GM23338 (cell line): ENCODE results near the gene CEPT1. TPM values are rescaled to one million over a fixed set of nuclear protein-coding genes. Genes with fewer than 3 reads are reported as not detected.

Experiments used
- ATAC-seq: fragments of 200-7000 bp; cut with Tn5 transposase; 3 replicates; pipeline ENCODE4 v1.9.1; 2020
- DNase-seq: peaks from one replicate; pipeline ENCODE4 v3.0.0-alpha.2; 2015; ENCODE audit warnings: low spot score
- H2AFZ ChIP-seq: fragments of 200-600 bp; sonication (generic); 2 replicates; pipeline ENCODE4 v1.8.0; 2016; ENCODE audit warnings: antibody characterized with exemption, mild to moderate bottlenecking, moderate library complexity
- H3F3A ChIP-seq: fragments of 200-600 bp; sonication (generic); replicated peaks from 2 replicates; pipeline ENCODE4 v1.8.0; 2017; ENCODE audit warnings: antibody characterized with exemption, mixed run types, low read depth
- H3K27ac ChIP-seq: fragments of 200-600 bp; sonication (generic); 2 replicates; pipeline ENCODE4 v1.6.1; 2016; ENCODE audit warnings: low read depth
- H3K27me3 ChIP-seq: fragments of 200-600 bp; sonication (generic); 2 replicates; pipeline ENCODE4 v1.8.0; 2016; ENCODE audit warnings: mild to moderate bottlenecking, mixed run types, moderate library complexity; ENCODE audit not compliant: insufficient read depth
- H3K36me3 ChIP-seq: fragments of 200-600 bp; sonication (generic); 2 replicates; pipeline ENCODE4 v1.8.0; 2016; ENCODE audit warnings: mild to moderate bottlenecking; ENCODE audit not compliant: insufficient read depth
- H3K4me1 ChIP-seq: fragments of 200-600 bp; sonication (generic); 2 replicates; pipeline ENCODE4 v1.8.0; 2016; ENCODE audit warnings: mild to moderate bottlenecking, moderate library complexity; ENCODE audit not compliant: insufficient read depth
- H3K4me2 ChIP-seq: fragments of 200-600 bp; sonication (generic); 2 replicates; pipeline ENCODE4 v1.7.1; 2017; ENCODE audit warnings: mixed run types
- H3K4me3 ChIP-seq: fragments of 200-600 bp; sonication (generic); 2 replicates; pipeline ENCODE4 v1.6.1; 2016; ENCODE audit warnings: mixed run types
- H3K79me2 ChIP-seq: fragments of 200-600 bp; sonication (generic); replicated peaks from 2 replicates; pipeline ENCODE4 v1.8.0; 2017; ENCODE audit warnings: mild to moderate bottlenecking; ENCODE audit not compliant: insufficient read depth
- H3K9me2 ChIP-seq: fragments of 200-600 bp; sonication (generic); 2 replicates; pipeline ENCODE4 v1.8.0; 2017; ENCODE audit not compliant: insufficient read depth
- H4K20me1 ChIP-seq: fragments of 200-600 bp; sonication (generic); replicated peaks from 2 replicates; pipeline ENCODE4 v1.8.0; 2017; ENCODE audit warnings: mild to moderate bottlenecking; ENCODE audit not compliant: insufficient read depth
- H3K27ac Mint-ChIP-seq: 2 replicates; pipeline ENCODE4 v1.8.0; 2020; ENCODE audit warnings: inconsistent platforms, mild to moderate bottlenecking, moderate library complexity, mixed read lengths
- H3K27me3 Mint-ChIP-seq: 3 replicates; pipeline ENCODE4 v1.8.0; 2022; ENCODE audit warnings: low read depth, mild to moderate bottlenecking, moderate library complexity, mixed read lengths, inconsistent platforms; ENCODE audit not compliant: insufficient read depth, poor library complexity
- H3K36me3 Mint-ChIP-seq: 3 replicates; pipeline ENCODE4 v1.8.0; 2021; ENCODE audit warnings: low read depth, mild to moderate bottlenecking, inconsistent platforms, moderate library complexity, mixed read lengths
- H3K4me1 Mint-ChIP-seq: 3 replicates; pipeline ENCODE4 v1.8.0; 2020; ENCODE audit warnings: mild to moderate bottlenecking, inconsistent platforms, mixed read lengths
- H3K4me3 Mint-ChIP-seq: 3 replicates; pipeline ENCODE4 v1.8.0; 2021; ENCODE audit warnings: moderate library complexity, mild to moderate bottlenecking, inconsistent platforms, mixed read lengths
- H3K9me3 Mint-ChIP-seq: 3 replicates; pipeline ENCODE4 v1.8.0; 2020; ENCODE audit warnings: moderate library complexity, mild to moderate bottlenecking, inconsistent platforms, mixed read lengths
- EZH2 ChIP-seq: fragments of 200-600 bp; sonication (generic); IDR thresholded peaks from one replicate; pipeline ENCODE4 v1.8.0; 2017; ENCODE audit warnings: antibody characterized with exemption, mild to moderate bottlenecking, low read depth; ENCODE audit not compliant: unreplicated experiment
- EZH2phosphoT487 ChIP-seq: fragments of 200-600 bp; sonication (generic); IDR thresholded peaks from one replicate; pipeline ENCODE4 v1.8.1; 2018; ENCODE audit warnings: antibody characterized with exemption; ENCODE audit not compliant: unreplicated experiment
- JUNB ChIP-seq: IDR thresholded peaks from one replicate; pipeline ENCODE4 v1.6.1; 2016; ENCODE audit warnings: antibody characterized with exemption; ENCODE audit not compliant: unreplicated experiment
- NANOG ChIP-seq: IDR thresholded peaks from 2 replicates; pipeline ENCODE4 v1.6.1; 2016; ENCODE audit warnings: antibody characterized with exemption, borderline replicate concordance
- STAT1 ChIP-seq: IDR thresholded peaks from one replicate; pipeline ENCODE4 v1.6.1; 2016; ENCODE audit warnings: antibody characterized with exemption; ENCODE audit not compliant: unreplicated experiment
- ZNF114 ChIP-seq: fragments of 250-450 bp; sonication (Bioruptor Pico); IDR thresholded peaks from 2 replicates; pipeline ENCODE4 v1.5.0; 2020; ENCODE audit warnings: mild to moderate bottlenecking, moderate library complexity
- ZNF331 ChIP-seq: fragments of 250-450 bp; sonication (Bioruptor Pico); IDR thresholded peaks from 2 replicates; pipeline ENCODE4 v1.5.0; 2020; ENCODE audit warnings: low read depth, mild to moderate bottlenecking, moderate library complexity
- ZNF462 ChIP-seq: fragments of 250-450 bp; sonication (Bioruptor Pico); IDR thresholded peaks from 2 replicates; pipeline ENCODE4 v1.5.0; 2020; ENCODE audit warnings: mild to moderate bottlenecking, moderate library complexity
- polyA plus RNA-seq: library from polyadenylated mRNA; unstranded; fragments of >200 nt; fragmentation: Nextera tagmentation; extraction: Ambion mirVana; gene quantifications from 2 replicates; pipeline ENCODE4 v1.2.1, GENCODE V29; 2016
- total RNA-seq: library from RNA; depleted of rRNA; stranded (reverse); fragments of >200 nt; shearing (Covaris generic); gene quantifications from 2 replicates; pipeline ENCODE4 v1.2.3, GENCODE V29; 2014
- TF ChIP-seq, protein P1 (sequence below), 2 experiments: fragments of 200-600 bp in 1 of 2; sonication (generic) in 1 of 2; conservative IDR thresholded peaks; 2 replicates each; pipeline versions ENCODE4 v1.5.1 to v1.6.1; 2016 to 2017; ENCODE audit warnings: antibody characterized with exemption in 2 of 2, low read depth in 2 of 2, mild to moderate bottlenecking in 2 of 2, moderate library complexity in 1 of 2
- TF ChIP-seq, protein P2 (sequence below): IDR thresholded peaks from 2 replicates; pipeline ENCODE4 v1.6.1; 2016; ENCODE audit warnings: antibody characterized with exemption

The CEPT1 gene
- total and polyA plus RNA-seq, 2 experiments from 2014 or later = 17.3 to 39.5 TPM

- TF ChIP-seq ZNF331 (CRISPR knock-in tag) = no peak
- TF ChIP-seq ZNF114 (CRISPR knock-in tag) = no peak
- no peak for TF ChIP-seq STAT1
- no peak for TF ChIP-seq NANOG
- no peak for TF ChIP-seq JUNB
- no peak for DNase-seq
- Histone ChIP-seq H3K79me2 (peaks cover 70% of the 10 kb centered on the region), H3K4me1 (peaks cover 5% of the 10 kb centered on the region), H3K9me2 (no peaks in the 10 kb centered on the region), H2AFZ (no peak overlapping the region), H3F3A (no peaks in the 10 kb centered on the region), H3K36me3 (peaks cover 12% of the 10 kb centered on the region; the same call in 1 of the 2 replicates), H3K27ac (no peak overlapping the region), H3K4me3 (no peak overlapping the region), H4K20me1 (peaks cover 5% of the 10 kb centered on the region), H3K27me3 (no peaks in the 10 kb centered on the region), H3K4me2 (no peak overlapping the region)
- Mint-ChIP-seq H3K9me3 (no peaks in the 10 kb centered on the region), H3K4me3 (no peak overlapping the region), H3K36me3 (peaks cover 36% of the 10 kb centered on the region), H3K27ac (no peak overlapping the region), H3K27me3 (no peaks in the 10 kb centered on the region), H3K4me1 (peaks cover 5% of the 10 kb centered on the region)
- no peak for ATAC-seq
Measured at GRCh38 chr1:111147948-111148347, 7.9 kb downstream of the CEPT1 start.

- Mint-ChIP-seq H3K4me3 (no peak overlapping the region), H3K9me3 (no peaks in the 10 kb centered on the region), H3K4me1 (peaks cover 5% of the 10 kb centered on the region), H3K27ac (no peak overlapping the region), H3K36me3 (peaks cover 41% of the 10 kb centered on the region), H3K27me3 (peaks cover 2% of the 10 kb centered on the region)
- H3K79me2 ChIP-seq = peaks cover 70% of the 10 kb centered on the region
- H3K27me3 ChIP-seq = no peaks in the 10 kb centered on the region
- DNase-seq (no peak), ATAC-seq (no peak)
- H4K20me1 ChIP-seq = peaks cover 5% of the 10 kb centered on the region
- H3K4me2 ChIP-seq = no peak overlapping the region
- H3K4me3 ChIP-seq = no peak overlapping the region
- H3K36me3 ChIP-seq = peaks cover 17% of the 10 kb centered on the region; the same call in 1 of the 2 replicates
- no peak overlapping the region for H3K27ac ChIP-seq
- peaks cover 5% of the 10 kb centered on the region for H3K4me1 ChIP-seq
- no peaks in the 10 kb centered on the region for H3F3A ChIP-seq
- H3K9me2 ChIP-seq = no peaks in the 10 kb centered on the region
- no peak overlapping the region for H2AFZ ChIP-seq
- TF ChIP-seq EZH2phosphoT487 = no peak
- no peak for TF ChIP-seq JUNB
- TF ChIP-seq, protein P1, sequence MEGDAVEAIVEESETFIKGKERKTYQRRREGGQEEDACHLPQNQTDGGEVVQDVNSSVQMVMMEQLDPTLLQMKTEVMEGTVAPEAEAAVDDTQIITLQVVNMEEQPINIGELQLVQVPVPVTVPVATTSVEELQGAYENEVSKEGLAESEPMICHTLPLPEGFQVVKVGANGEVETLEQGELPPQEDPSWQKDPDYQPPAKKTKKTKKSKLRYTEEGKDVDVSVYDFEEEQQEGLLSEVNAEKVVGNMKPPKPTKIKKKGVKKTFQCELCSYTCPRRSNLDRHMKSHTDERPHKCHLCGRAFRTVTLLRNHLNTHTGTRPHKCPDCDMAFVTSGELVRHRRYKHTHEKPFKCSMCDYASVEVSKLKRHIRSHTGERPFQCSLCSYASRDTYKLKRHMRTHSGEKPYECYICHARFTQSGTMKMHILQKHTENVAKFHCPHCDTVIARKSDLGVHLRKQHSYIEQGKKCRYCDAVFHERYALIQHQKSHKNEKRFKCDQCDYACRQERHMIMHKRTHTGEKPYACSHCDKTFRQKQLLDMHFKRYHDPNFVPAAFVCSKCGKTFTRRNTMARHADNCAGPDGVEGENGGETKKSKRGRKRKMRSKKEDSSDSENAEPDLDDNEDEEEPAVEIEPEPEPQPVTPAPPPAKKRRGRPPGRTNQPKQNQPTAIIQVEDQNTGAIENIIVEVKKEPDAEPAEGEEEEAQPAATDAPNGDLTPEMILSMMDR (conservative IDR thresholded peaks at IDR 0.05; ENCODE audit: low read depth in 2 of 2) = no peak
- no peak for TF ChIP-seq ZNF331 (CRISPR knock-in tag)
- TF ChIP-seq ZNF114 (CRISPR knock-in tag) = no peak
- no peak for TF ChIP-seq ZNF462 (CRISPR knock-in tag)
- TF ChIP-seq EZH2 = no peak
- TF ChIP-seq, protein P2, sequence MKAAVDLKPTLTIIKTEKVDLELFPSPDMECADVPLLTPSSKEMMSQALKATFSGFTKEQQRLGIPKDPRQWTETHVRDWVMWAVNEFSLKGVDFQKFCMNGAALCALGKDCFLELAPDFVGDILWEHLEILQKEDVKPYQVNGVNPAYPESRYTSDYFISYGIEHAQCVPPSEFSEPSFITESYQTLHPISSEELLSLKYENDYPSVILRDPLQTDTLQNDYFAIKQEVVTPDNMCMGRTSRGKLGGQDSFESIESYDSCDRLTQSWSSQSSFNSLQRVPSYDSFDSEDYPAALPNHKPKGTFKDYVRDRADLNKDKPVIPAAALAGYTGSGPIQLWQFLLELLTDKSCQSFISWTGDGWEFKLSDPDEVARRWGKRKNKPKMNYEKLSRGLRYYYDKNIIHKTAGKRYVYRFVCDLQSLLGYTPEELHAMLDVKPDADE = no peak
- TF ChIP-seq STAT1 = no peak
Measured at GRCh38 chr1:111148376-111148881, 8.4 kb downstream of the CEPT1 start.
